Activated CD4-positive, alpha-beta T cell treated with anti-CD3 and anti-CD28 coated beads for 24 hours (primary cell): ENCODE results near the gene PHF12.

Experiments used
- DNase-seq, 2 donors: peaks; one replicate each; pipeline ENCODE4 v3.0.0-alpha.2; 2020; ENCODE audit warnings: low read depth in 2 of 2

Gene PHF12

GRCh38 chr17:28860363-28860808 lies 90.9 kb downstream of the PHF12 start:
- no peak for DNase-seq

GRCh38 chr17:28858801-28859355 lies 92.4 kb downstream of the PHF12 start:
- no peak for DNase-seq

GRCh38 chr17:28857905-28858800 lies 93.2 kb downstream of the PHF12 start:
- DNase-seq, result no peak

- DNase-seq, result no peak
Measured at GRCh38 chr17:28856028-28856574, 95.2 kb downstream of the PHF12 start.

GRCh38 chr17:28855336-28855679 lies 96.0 kb downstream of the PHF12 start:
- DNase-seq, result no peak
